Activated CD8-positive, alpha-beta memory T cell treated with anti-CD3 and anti-CD28 coated beads for 1 hour (primary cell): Measurements from ENCODE around the gene MITF.

Experiments
- DNase-seq, 2 donors: peaks; one replicate each; pipeline ENCODE4 v3.0.0-alpha.2; 2020; ENCODE audit warnings: low read depth in 1 of 2; ENCODE audit errors: extremely low read depth in 1 of 2

Gene MITF

DNA sequence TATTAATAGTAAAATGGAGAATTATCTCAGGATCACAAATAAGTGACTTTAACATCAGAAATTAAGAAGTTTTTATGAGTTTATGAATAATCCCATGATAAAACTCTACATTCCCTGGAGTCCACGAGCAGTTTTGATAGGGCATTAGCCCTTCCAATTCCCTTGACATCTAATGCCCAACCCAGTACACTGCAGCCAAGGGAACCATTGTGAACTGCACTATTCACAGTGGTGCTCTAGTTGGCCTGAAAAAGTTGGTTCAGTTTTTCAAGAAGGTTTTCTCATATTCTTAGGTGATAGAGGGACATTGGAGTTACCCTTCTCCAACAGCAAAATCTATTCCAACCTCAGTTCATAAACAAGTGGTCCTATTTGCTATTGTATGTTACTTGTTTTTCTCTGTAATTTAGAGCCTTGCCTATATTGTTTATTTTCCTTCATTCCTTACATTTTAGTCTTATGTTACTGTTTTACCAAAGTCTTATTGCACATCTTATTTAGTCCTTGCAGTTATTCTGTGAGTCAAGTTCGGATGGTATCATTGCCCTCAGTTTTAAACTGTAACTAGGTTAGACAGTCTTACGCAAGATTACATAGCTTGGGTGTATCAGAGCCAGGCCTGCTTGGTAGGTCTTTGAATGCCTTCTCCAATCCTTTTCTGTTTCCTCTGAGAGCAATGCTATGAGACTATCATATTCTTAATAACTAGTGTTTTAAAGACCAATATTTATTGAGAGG, 202.3 kb downstream of the MITF start:
- no peak for DNase-seq

GRCh38 chr3:69944931-69945493, 205.7 kb downstream of the MITF start:
- no peak for DNase-seq

GRCh38 chr3:69948246-69948862, 209.1 kb downstream of the MITF start:
- no peak for DNase-seq

DNA sequence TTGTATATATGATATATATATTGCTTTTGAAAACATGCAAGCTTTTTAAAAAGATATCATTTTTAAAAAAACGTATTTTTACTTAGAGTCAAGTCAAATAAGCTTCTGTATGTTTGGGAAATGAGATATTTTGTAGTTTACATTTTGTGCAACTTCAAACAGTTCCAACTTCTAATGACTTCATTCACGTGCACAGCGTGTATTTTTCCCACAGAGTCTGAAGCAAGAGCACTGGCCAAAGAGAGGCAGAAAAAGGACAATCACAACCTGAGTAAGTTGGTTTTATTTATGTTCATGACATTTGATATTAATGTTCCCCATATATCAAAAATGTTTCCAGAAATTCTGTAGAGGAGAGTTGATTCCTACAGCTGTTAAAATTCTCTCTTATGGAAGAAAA, 212.4 kb downstream of the MITF start:
- DNase-seq = no peak

- no peak for DNase-seq
These were observed 220.3 kb downstream of the MITF start for GRCh38 chr3:69959581-69959980.

- DNase-seq = no peak
These were observed 222.6 kb downstream of the MITF start for GRCh38 chr3:69961706-69962439.

DNA sequence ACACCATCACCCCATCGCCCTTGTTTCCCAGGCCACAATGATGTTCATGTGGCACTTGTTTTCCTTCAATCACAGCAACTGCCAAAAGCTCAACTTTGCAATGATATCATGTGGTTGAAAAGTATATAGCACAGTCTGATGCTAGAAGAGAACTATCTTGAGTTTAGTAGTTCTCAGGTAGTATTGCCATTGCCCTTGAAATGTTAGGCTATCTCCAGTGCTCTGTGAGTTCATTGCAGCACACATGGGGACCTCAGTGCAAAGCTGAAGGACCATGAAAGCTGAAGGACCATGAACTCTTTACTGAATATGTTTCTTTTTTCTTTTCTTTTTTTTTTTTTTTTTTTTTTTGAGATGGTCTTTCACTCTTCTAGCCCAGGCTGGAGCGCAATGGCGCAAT, 224.4 kb downstream of the MITF start:
- no peak for DNase-seq

GRCh38 chr3:69967156-69967555, 227.9 kb downstream of the MITF start:
- no peak for DNase-seq

DNA sequence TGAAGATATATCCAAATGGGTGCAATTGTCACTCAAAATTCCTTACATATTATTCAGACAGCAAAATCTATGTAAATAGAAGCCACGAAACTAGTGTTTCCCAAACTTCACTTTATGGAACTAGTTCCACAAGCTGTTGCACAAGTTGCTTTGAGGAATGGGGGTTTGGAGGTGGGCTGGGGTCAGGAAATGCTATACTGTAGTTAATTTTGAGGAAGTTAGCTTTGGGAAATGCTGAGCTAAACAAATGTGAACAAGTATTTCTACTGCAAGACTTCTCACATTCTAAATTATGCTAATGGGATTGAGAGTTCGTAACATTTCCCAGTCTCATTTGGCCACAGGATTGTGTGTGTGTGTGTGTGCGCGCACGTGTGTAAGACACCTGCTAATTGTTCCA, 231.6 kb downstream of the MITF start:
- no peak for DNase-seq

GRCh38 chr3:69972672-69973071, 233.4 kb downstream of the MITF start:
- DNase-seq = no peak

DNA sequence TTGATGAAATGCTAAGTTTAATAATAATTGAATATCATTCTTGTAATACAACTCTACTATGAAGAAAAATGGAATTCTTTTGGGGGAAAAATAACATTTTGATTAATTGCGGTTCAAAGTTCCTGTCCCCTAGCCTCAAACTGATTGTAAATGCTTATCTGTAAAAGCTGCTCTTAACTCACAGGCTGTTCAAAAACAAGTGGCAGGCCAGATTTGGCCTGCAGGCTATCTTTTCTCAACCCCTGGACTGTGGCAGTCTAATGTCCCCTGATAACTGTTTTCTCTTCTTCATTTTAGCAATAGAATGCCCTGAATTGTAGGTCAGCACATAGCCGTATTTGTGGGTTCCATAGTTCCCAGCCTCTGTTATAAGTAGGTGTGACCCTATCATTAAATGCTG, 236.8 kb downstream of the MITF start:
- DNase-seq = no peak

DNA sequence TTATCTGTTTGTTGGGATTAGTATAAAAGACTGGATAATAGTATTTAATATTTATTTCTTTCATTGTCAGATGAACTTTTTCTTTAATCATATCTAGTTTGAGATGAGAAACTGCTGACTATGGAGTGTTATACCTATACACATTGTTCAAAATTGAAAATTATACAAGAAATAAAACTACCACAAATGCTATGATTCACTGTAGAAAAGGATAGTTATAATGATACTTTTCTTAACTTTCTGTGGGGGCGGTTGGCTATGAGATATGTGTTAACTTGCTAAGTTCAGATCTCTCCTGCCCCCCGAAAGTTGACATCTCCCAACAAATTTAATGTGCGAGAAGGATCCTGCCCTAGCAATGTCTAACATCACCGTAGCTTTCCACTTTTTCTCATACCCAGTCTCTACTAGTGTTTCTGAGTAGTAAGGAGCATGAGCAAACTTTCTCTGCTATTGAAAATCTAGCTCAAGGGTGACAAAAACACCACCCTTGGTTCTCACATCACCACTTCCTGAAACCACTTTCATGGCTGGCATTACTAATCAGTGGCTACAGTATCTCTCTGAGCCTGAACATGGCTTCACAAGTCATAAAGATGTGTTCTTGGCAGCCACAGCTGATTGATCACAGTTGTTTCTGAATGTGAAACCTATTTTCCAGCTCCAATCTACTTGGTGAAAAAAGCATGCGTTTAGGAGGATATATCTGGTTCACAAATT, 244.4 kb downstream of the MITF start:
- no peak for DNase-seq

DNA sequence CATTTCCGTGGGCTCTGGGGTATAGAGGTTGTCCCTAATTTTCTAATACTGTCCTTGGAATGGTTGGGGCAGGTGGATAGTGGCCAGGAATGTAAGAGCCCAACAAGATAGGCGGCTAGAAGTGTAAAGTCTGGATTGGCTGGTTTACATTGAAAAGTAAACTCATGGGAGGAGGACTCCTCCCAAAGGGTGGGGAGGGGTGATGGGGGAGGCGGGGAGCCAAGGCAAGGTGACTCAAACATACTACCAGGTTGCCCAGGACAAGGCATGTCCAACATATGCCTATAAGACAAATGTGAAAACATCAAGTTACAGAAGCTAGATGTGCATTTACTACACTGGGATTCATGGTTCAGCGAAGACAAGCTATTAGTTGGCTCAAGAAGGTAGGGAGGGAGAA, 246.0 kb downstream of the MITF start:
- no peak for DNase-seq

DNA sequence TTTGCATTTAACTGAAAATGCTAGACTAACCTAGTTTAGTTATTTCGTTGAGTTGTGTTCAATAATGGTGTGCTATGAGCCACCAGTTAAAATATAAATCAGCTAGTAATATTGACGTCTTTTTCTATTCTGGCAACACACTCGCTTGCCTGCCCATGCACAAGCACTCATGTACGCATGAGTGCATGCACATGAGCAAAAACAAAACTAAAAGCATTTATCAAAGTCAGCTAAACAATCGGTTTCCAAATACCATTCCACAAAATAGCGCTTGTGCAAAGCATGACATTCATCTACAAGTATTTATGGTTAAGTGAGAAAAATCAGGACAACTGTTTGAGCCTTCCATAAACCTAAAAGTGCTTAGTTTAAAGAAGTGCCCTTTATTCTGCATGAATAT, 247.2 kb downstream of the MITF start:
- no peak for DNase-seq

DNA sequence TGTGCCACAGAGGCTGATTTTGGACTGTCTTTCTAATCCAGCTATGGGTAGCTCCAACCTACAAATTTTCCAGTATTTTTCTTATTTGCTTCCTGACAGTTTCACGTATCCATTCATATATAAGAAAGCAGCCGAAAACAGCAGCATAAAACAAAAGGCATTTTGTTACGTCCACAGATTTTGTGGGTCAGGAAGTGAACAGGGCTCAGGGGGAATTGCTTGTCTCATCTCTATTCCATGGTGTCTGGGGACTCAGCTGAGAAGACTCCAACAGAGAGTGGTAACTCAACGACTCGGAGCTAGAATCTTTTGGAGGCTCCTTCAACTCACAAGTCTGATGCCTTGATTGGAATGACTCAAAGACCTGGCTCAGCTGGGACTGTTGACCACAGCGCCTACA, 248.6 kb downstream of the MITF start:
- no peak for DNase-seq

DNA sequence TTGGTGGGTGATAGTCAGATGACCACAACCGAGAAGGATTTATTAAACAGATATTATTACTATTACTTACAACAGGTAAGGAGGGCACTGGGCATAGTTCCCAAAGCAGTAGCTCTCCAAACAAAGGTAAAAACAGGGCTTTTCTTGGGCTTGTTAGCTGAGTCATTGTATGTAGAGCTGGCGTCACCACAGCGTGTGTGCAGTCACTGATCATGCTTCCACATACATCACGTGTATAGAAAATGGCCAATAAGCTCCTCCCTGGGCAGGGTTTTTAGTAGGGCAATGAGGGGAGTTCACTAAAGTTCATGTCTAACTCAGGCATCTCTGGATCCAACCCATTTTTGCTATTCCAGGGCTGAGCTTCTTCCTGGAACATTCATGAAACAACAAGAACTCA, 254.5 kb downstream of the MITF start:
- no peak for DNase-seq

DNA sequence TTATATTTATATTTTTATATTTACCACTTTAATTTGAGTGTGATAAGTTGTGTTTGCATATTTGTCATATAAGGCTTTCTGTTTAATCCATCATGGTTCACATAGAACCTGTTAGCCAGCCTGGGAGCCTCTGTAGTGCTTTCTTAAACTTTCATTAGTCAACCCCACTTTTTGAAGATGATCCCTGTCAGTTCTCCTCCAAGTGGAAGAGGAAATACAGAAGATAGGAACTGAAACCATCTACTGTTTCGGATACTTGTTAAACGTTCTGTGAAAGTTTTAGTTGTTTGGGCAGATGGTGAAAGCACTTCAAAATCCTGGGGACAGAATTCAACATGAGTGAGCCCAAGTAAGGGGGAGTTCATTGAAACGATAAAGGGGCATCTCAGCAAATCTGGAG, 255.7 kb downstream of the MITF start:
- no peak for DNase-seq

- DNase-seq = no peak
These were observed 258.5 kb downstream of the MITF start for GRCh38 chr3:69997631-69998307.

GRCh38 chr3:69998759-69999139, 259.5 kb downstream of the MITF start:
- no peak for DNase-seq

GRCh38 chr3:69999140-70000027, 260.1 kb downstream of the MITF start, which contains the start of gene SAMMSON:
TSS of gene SAMMSON (plus strand) at chr3:69999733.
- no peak for DNase-seq
